PFSK-1 (cell line): ENCODE data around the gene DAAM1.

ENCODE experiments used
- FOXP2 ChIP-seq: optimal IDR thresholded peaks from 2 replicates; pipeline ENCODE3; 2011; ENCODE audit warnings: borderline replicate concordance, control low read depth, inconsistent platforms; ENCODE audit not compliant: insufficient read depth; ENCODE audit errors: extremely low read length, extremely low read depth
- POLR2AphosphoS5 ChIP-seq: IDR thresholded peaks from 2 replicates; pipeline ENCODE4 v1.6.1; 2012; ENCODE audit warnings: low read depth, mild to moderate bottlenecking, control low read depth, low read length, moderate library complexity
- SIN3A ChIP-seq: IDR thresholded peaks from 2 replicates; pipeline ENCODE4 v1.6.1; 2012; ENCODE audit warnings: mild to moderate bottlenecking, low read length, moderate library complexity, borderline replicate concordance; ENCODE audit not compliant: insufficient read depth
- TAF1 ChIP-seq: IDR thresholded peaks from 2 replicates; pipeline ENCODE4 v1.6.1; 2012; ENCODE audit warnings: low read length, control low read depth, borderline replicate concordance; ENCODE audit not compliant: insufficient read depth
- TF ChIP-seq, protein P1 (sequence below), 2 experiments: IDR thresholded peaks; 2 replicates each; pipeline versions ENCODE4 v1.6.1 to v1.8.0; 2011 to 2012; ENCODE audit warnings: low read depth in 2 of 2, low read length in 2 of 2, control low read depth in 1 of 2, inconsistent platforms in 1 of 2, mild to moderate bottlenecking in 1 of 2, moderate library complexity in 1 of 2; ENCODE audit not compliant: insufficient read depth in 1 of 2

Gene DAAM1

DNA sequence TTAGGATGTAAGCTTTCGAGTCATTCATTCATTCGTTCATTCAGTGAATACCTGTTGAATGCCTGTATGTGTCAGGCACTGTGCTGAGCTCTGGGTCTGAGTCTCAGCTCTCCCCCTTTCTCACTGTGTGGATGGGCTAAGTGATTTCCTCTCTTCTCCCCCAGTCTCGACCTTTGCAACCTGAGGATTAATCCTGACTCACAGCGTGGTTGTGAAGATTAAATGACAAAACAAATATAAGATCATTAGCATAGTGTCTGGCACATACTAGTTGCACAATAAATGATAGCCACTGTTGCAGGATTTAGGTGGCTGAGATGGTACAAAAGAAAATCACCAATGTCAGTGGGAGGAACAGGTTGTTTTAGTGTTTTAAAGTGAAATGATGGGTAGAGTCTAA, 140.0 kb downstream of the DAAM1 start:
- TF ChIP-seq, protein P1, sequence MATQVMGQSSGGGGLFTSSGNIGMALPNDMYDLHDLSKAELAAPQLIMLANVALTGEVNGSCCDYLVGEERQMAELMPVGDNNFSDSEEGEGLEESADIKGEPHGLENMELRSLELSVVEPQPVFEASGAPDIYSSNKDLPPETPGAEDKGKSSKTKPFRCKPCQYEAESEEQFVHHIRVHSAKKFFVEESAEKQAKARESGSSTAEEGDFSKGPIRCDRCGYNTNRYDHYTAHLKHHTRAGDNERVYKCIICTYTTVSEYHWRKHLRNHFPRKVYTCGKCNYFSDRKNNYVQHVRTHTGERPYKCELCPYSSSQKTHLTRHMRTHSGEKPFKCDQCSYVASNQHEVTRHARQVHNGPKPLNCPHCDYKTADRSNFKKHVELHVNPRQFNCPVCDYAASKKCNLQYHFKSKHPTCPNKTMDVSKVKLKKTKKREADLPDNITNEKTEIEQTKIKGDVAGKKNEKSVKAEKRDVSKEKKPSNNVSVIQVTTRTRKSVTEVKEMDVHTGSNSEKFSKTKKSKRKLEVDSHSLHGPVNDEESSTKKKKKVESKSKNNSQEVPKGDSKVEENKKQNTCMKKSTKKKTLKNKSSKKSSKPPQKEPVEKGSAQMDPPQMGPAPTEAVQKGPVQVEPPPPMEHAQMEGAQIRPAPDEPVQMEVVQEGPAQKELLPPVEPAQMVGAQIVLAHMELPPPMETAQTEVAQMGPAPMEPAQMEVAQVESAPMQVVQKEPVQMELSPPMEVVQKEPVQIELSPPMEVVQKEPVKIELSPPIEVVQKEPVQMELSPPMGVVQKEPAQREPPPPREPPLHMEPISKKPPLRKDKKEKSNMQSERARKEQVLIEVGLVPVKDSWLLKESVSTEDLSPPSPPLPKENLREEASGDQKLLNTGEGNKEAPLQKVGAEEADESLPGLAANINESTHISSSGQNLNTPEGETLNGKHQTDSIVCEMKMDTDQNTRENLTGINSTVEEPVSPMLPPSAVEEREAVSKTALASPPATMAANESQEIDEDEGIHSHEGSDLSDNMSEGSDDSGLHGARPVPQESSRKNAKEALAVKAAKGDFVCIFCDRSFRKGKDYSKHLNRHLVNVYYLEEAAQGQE (IDR thresholded peaks at IDR 0.05; ENCODE audit: insufficient read depth in 1 of 2, low read depth in 2 of 2, low read length in 2 of 2): no peak
- TF ChIP-seq SIN3A (no peak), FOXP2 (no peak), POLR2AphosphoS5 (no peak), TAF1 (no peak)

- TF ChIP-seq, protein P1 (IDR thresholded peaks at IDR 0.05; ENCODE audit: insufficient read depth in 1 of 2, low read depth in 2 of 2, low read length in 2 of 2): no peak
- TF ChIP-seq SIN3A (no peak), POLR2AphosphoS5 (no peak), TAF1 (no peak), FOXP2 (no peak)
Observed at GRCh38 chr14:59330455-59330854, 142.0 kb downstream of the DAAM1 start.

DNA sequence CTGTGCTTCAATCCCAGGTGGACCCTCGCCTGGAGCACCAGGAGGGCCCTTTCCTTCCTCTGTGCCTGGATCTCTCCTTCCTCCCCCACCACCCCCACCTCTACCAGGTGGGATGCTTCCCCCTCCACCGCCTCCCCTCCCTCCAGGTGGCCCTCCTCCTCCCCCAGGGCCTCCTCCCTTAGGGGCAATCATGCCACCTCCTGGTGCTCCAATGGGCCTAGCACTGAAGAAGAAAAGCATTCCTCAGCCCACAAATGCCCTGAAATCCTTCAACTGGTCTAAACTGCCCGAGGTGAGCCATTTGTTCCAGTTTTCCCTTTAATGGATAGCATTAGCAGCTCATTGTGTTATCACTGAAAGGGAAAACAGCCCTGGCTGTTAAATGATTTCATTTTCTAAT, 142.8 kb downstream of the DAAM1 start:
- TF ChIP-seq SIN3A (no peak), FOXP2 (no peak), TAF1 (no peak), POLR2AphosphoS5 (no peak)
- TF ChIP-seq, protein P1 (IDR thresholded peaks at IDR 0.05; ENCODE audit: insufficient read depth in 1 of 2, low read depth in 2 of 2, low read length in 2 of 2): no peak

DNA sequence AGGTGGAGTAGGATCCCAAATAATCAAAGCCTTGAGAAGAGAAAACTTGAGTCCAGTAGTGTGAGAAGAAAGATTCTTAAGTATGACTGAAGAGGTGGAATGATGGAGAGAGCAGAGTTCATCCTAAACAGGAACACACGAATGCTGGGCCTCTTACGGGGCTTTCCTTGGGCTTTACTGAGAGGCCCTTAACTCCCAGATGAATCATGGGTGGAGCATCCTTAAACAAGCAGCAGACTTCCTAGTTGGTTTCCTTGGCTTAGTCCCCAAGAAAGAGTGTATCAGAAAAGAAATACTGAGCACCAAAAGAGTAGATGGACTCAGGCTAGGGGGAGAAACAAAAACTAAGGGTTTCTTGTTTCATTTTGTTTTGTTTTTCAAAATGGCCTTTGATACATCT, 144.3 kb downstream of the DAAM1 start:
- no peak for TF ChIP-seq POLR2AphosphoS5
- TF ChIP-seq FOXP2: no peak
- TF ChIP-seq TAF1: no peak
- TF ChIP-seq, protein P1 (IDR thresholded peaks at IDR 0.05; ENCODE audit: insufficient read depth in 1 of 2, low read depth in 2 of 2, low read length in 2 of 2): no peak
- no peak for TF ChIP-seq SIN3A

DNA sequence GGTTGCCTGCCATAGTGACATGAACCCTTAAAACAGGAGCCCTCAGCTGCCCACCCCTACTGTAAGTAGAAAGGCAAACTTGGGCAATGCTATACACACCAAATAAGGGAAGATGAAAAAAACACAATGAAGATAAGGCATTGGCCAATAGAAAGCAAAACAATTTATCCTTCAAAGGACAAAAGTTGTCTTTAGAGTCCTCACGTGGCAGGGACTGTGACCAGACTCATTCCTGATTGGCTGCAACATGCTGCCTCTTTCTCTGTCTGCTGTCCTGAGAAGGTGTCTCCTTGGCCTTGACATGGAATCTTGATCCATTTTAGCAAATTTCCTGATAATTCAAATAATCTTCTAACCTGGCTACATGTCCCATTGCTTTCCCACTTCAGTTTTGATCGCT, 144.8 kb downstream of the DAAM1 start:
- TF ChIP-seq, protein P1 (IDR thresholded peaks at IDR 0.05; ENCODE audit: insufficient read depth in 1 of 2, low read depth in 2 of 2, low read length in 2 of 2): no peak
- TF ChIP-seq FOXP2 (no peak), SIN3A (no peak), TAF1 (no peak), POLR2AphosphoS5 (no peak)
